ENCODE measurements around the gene ANKUB1. TPM values are rescaled to one million over a fixed set of nuclear protein-coding genes. Genes with fewer than 3 reads are reported as not detected.

The ANKUB1 gene
- polyA plus RNA-seq, 1 donor from 2014 or later: not detected

- no peaks in the 10 kb centered on the region for H3K9me2 ChIP-seq (ENCODE audit: insufficient read depth, low read length)
- peaks cover 13% of the 10 kb centered on the region for H3K9me3 ChIP-seq (ENCODE audit: low read length)
- no peak overlapping the region for H2AFZ ChIP-seq (ENCODE audit: low read depth, low read length)
- H3F3A ChIP-seq (ENCODE audit: insufficient read depth, low read length, poor library complexity, severe bottlenecking): no peaks in the 10 kb centered on the region
- H3K27me3 ChIP-seq (ENCODE audit: insufficient read depth, low read depth, low read length): no peaks in the 10 kb centered on the region
- no peaks in the 10 kb centered on the region for H4K20me1 ChIP-seq (ENCODE audit: insufficient read depth)
- H3K79me2 ChIP-seq (replicated peaks; ENCODE audit: insufficient read depth, low read length): peaks cover 24% of the 10 kb centered on the region
- TF ChIP-seq MXI1 (conservative IDR thresholded peaks at IDR 0.05; ENCODE audit: poor library complexity, severe bottlenecking) (no peak), POLR2AphosphoS5 (IDR thresholded peaks at IDR 0.05) (no peak), EP300 (conservative IDR thresholded peaks at IDR 0.05; ENCODE audit: poor library complexity, severe bottlenecking) (no peak), EZH2 (IDR thresholded peaks at IDR 0.05; ENCODE audit: borderline replicate concordance, insufficient read depth, low read length, poor library complexity, severe bottlenecking) (no peak), RAD21 (conservative IDR thresholded peaks at IDR 0.05) (no peak), REST (IDR thresholded peaks at IDR 0.05; ENCODE audit: borderline replicate concordance) (no peak), SMC3 (conservative IDR thresholded peaks at IDR 0.05; ENCODE audit: poor library complexity) (no peak), TAF1 (IDR thresholded peaks at IDR 0.05; ENCODE audit: low read depth) (no peak)
- TF ChIP-seq, protein P1, sequence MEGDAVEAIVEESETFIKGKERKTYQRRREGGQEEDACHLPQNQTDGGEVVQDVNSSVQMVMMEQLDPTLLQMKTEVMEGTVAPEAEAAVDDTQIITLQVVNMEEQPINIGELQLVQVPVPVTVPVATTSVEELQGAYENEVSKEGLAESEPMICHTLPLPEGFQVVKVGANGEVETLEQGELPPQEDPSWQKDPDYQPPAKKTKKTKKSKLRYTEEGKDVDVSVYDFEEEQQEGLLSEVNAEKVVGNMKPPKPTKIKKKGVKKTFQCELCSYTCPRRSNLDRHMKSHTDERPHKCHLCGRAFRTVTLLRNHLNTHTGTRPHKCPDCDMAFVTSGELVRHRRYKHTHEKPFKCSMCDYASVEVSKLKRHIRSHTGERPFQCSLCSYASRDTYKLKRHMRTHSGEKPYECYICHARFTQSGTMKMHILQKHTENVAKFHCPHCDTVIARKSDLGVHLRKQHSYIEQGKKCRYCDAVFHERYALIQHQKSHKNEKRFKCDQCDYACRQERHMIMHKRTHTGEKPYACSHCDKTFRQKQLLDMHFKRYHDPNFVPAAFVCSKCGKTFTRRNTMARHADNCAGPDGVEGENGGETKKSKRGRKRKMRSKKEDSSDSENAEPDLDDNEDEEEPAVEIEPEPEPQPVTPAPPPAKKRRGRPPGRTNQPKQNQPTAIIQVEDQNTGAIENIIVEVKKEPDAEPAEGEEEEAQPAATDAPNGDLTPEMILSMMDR (IDR thresholded peaks at IDR 0.05; ENCODE audit: poor library complexity, severe bottlenecking): no peak
- H3K27ac ChIP-seq (ENCODE audit: low read length): no peak overlapping the region
- H3K36me3 ChIP-seq (ENCODE audit: insufficient read depth, low read length): no peaks in the 10 kb centered on the region
- H3K4me3 ChIP-seq (ENCODE audit: low read length): no peak overlapping the region
- H3K9ac ChIP-seq (ENCODE audit: low read length): no peak overlapping the region
- H3K4me2 ChIP-seq (ENCODE audit: low read length): no peak overlapping the region
Measured at GRCh38 chr3:149828390-149828789, 36.0 kb upstream of the ANKUB1 start.

- Histone ChIP-seq H3K9me3 (ENCODE audit: low read length) (peaks cover 11% of the 10 kb centered on the region), H3K4me3 (ENCODE audit: low read length) (no peak overlapping the region), H2AFZ (ENCODE audit: low read depth, low read length) (no peak overlapping the region), H3K27me3 (ENCODE audit: insufficient read depth, low read depth, low read length) (no peaks in the 10 kb centered on the region), H4K20me1 (ENCODE audit: insufficient read depth) (no peaks in the 10 kb centered on the region), H3K4me2 (ENCODE audit: low read length) (no peak overlapping the region), H3K9ac (ENCODE audit: low read length) (no peak overlapping the region), H3K27ac (ENCODE audit: low read length) (no peak overlapping the region), H3K36me3 (ENCODE audit: insufficient read depth, low read length) (no peaks in the 10 kb centered on the region), H3K9me2 (ENCODE audit: insufficient read depth, low read length) (no peaks in the 10 kb centered on the region), H3F3A (ENCODE audit: insufficient read depth, low read length, poor library complexity, severe bottlenecking) (no peaks in the 10 kb centered on the region), H3K79me2 (replicated peaks; ENCODE audit: insufficient read depth, low read length) (peaks cover 35% of the 10 kb centered on the region)
- no peak for TF ChIP-seq RAD21 (conservative IDR thresholded peaks at IDR 0.05)
- TF ChIP-seq TAF1 (IDR thresholded peaks at IDR 0.05; ENCODE audit: low read depth): no peak
- TF ChIP-seq POLR2AphosphoS5 (IDR thresholded peaks at IDR 0.05): no peak
- no peak for TF ChIP-seq EZH2 (IDR thresholded peaks at IDR 0.05; ENCODE audit: borderline replicate concordance, insufficient read depth, low read length, poor library complexity, severe bottlenecking)
- TF ChIP-seq, protein P1 (IDR thresholded peaks at IDR 0.05; ENCODE audit: poor library complexity, severe bottlenecking): no peak
- TF ChIP-seq MXI1 (conservative IDR thresholded peaks at IDR 0.05; ENCODE audit: poor library complexity, severe bottlenecking): no peak
- no peak for TF ChIP-seq SMC3 (conservative IDR thresholded peaks at IDR 0.05; ENCODE audit: poor library complexity)
- no peak for TF ChIP-seq REST (IDR thresholded peaks at IDR 0.05; ENCODE audit: borderline replicate concordance)
- no peak for TF ChIP-seq EP300 (conservative IDR thresholded peaks at IDR 0.05; ENCODE audit: poor library complexity, severe bottlenecking)
Measured at GRCh38 chr3:149826636-149827035, 34.3 kb upstream of the ANKUB1 start.
